HG03378 (cell line): ENCODE measurements around the gene ASCC3.
A peak's percentile ranks its signal among the peaks of the same experiment; 100 is the strongest.
"Not testable (repeated sequence)": the region's sequence is repeated elsewhere in the genome, so short reads cannot be mapped to it uniquely, and the experiment has no call there.

ENCODE experiments used
- ATAC-seq: cut with Tn5 transposase; IDR thresholded peaks from one replicate; pipeline ENCODE4 v1.9.1; 2021; ENCODE audit warnings: mild to moderate bottlenecking, moderate library complexity; ENCODE audit not compliant: unreplicated experiment

Gene ASCC3

DNA sequence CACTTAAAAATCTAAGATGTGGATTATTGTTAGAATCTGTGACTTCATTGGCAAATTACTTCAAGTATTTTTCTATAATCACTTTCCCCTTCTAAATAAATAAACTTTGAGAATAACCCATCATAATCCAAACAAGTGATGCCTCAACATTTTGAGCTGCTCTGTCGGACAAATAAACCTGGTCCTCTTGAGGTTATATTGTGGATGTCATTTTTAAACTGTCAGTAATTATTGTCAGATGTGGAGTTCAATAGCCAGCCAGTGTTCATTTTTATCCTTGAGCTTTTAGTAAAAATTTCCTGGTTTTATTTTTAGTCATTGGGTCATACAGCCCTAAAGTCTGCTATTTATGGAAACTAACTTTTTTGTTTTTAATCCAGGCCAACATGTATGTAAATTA is 9.5 kb upstream of the ASCC3 start:
- ATAC-seq, result not testable (repeated sequence)

DNA sequence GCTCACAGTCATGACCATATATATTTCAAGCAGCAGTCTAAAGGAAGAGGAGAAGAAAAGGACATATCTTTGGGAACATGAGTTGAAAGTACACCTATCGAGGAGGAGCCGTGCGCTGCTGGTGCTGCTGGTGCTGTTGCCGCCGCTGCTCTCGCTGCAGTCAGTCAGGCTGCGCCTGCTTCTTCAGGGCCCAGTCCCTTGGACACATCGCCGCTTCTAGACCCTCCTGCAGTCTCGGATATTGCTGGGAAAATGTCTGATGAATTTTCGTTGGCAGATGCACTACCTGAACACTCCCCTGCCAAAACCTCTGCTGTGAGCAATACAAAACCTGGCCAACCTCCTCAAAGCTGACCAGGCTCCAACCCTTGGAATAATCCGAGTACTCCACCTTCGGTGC is 8.2 kb upstream of the ASCC3 start:
- ATAC-seq, result no peak

GRCh38 chr6:100886076-100886475 is 4.9 kb upstream of the ASCC3 start:
- ATAC-seq, result no peak

GRCh38 chr6:100883347-100883746 is 2.2 kb upstream of the ASCC3 start:
- no peak for ATAC-seq

GRCh38 chr6:100881707-100882040 is 545 bp upstream of the ASCC3 start:
- peak; percentile 33 for ATAC-seq

- no peak for ATAC-seq
These were observed 828 bp downstream of the ASCC3 start for GRCh38 chr6:100880149-100880852.

- no peak for ATAC-seq
These were observed 1.8 kb downstream of the ASCC3 start for GRCh38 chr6:100879317-100879716.

DNA sequence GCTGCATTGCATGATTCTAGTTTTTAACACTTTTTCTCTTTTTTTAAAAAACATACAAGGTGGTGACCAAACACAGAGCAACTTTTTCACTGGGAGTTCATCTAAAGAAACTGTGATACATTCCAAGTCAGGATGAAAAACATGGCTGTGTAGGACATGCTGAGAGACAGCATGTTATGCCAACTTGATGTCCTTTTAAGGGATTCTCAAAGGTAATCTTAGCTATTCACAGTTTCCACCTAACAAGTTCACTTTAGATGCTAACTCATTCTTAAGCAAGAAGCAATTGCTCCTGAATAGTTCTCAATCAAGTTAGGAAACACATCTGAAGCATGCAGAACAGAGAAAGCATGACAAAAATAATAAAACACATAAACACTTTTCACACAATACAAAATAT is 3.3 kb downstream of the ASCC3 start:
- ATAC-seq, result no peak

GRCh38 chr6:100876251-100876650 is 4.9 kb downstream of the ASCC3 start:
- ATAC-seq, result no peak

DNA sequence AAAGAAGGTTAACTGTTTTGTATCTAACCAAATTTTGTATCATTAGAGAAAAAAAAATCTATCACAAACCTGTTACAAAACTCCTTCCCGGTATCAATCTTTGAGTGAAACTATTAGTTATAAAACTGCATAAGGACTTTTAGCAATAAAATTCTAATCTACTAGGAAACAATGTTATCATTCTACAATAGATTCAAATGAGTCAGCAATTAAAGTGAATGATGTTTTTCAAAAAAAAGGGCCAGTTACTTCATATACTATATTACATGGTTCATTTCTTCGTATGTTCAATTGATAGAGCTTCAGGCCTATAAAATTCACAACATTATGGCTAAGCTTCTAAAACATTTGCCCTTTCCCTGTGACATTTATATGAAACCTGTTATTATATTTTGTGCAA is 15.6 kb downstream of the ASCC3 start:
- ATAC-seq, result no peak

DNA sequence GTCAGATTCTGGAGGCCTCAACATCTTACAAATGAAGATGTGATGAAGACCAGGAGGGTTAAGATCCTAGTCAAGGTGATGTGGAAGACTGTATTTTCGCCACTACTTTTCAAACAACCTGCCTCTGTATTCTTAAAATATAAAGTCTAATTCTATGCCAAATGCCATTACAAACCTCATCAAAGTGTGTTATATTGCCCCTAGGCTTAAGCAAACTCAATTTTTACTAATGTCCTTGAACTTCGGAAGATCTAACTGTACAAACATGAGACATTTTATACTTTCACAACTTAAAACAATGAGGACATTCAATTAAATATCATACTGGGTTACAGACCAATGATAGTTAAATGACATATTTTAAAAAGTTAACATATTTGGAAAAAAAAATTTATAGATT is 19.1 kb downstream of the ASCC3 start:
- ATAC-seq, result no peak

DNA sequence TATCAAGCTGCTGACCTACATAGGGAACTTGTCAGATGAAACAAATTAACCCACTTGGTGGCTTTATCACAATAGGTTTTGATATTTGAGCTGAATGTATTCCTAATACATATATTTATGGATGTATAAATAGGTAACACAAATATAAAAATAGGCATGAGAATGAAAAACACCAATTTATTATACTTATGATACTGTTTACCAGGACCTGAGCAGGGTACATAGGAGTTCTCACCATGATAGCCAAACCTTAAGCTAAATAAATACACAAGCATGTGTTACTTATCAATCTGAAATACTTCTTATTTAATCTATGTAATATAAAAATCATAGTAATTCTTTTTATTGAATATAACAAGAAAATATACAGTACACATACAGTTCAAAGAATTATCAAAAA is 25.0 kb downstream of the ASCC3 start:
- no peak for ATAC-seq

- no peak for ATAC-seq
These were observed 29.3 kb downstream of the ASCC3 start for GRCh38 chr6:100851819-100852218.

- ATAC-seq, result no peak
These were observed 31.0 kb downstream of the ASCC3 start for GRCh38 chr6:100850174-100850573.

GRCh38 chr6:100846276-100846675 is 34.9 kb downstream of the ASCC3 start:
- peak; percentile 75 for ATAC-seq

GRCh38 chr6:100845676-100846075 is 35.5 kb downstream of the ASCC3 start:
- no peak for ATAC-seq

DNA sequence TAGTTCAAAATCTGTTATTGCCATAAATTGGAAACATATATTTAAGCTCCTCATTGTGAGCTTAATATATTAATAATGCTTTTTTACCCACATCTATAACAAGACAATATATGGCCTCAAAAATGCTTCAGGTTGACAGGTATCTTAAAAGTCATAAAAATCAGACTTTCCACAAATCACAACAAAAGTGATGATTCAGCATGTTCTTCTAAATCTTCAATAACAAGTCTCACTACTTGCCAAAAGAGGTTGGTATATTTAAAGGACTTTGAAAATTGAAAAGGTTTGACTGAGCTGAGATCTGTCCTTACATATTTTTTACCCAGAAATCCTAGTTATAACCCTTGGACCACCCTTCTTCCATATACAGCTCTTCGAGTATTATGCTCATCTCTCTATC is 41.7 kb downstream of the ASCC3 start:
- no peak for ATAC-seq

DNA sequence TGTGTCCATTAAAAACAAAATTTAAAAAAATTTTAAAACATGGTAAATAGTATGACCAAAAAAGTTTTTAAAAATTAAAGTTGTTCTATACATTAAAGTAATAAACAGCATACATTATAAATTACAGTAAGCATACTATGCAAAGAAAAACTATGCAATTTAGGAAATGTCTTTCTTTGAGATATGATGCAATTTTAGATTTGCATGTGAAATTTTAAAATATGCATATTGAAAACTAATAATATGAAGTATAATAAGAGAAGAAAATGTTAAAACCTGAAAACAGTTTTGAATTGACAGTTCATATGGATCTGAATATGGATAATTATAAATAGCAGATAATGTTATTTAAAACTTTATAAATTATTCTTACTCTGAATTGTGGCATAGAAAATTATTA is 43.1 kb downstream of the ASCC3 start:
- no peak for ATAC-seq

DNA sequence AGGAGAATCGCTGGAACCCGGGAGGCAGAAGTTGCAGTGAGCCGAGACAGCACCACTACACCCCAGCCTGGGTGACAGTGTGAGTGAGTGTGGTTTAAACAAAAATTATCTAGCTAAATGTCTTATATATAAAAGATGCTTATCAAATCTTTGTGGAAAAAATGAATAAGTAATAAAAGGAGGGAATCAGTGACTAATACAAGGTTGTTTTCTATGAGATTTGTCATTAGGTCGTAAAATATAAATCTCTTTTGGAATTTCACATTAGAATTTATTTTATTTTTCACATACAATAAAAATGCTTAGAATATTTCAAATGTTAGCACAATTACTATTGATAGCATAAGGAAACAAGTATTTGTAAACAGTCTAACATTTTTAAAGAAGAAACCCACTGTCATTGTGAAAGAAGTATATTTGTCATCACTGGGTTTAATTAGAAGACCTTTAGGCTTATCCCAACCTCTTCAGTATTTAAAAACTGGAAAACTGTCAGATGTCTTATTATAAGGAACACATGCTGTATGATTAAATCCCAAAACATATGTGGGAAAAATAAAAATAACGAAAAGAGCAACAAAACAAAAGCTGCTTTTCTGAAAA is 47.1 kb downstream of the ASCC3 start:
- no peak for ATAC-seq

DNA sequence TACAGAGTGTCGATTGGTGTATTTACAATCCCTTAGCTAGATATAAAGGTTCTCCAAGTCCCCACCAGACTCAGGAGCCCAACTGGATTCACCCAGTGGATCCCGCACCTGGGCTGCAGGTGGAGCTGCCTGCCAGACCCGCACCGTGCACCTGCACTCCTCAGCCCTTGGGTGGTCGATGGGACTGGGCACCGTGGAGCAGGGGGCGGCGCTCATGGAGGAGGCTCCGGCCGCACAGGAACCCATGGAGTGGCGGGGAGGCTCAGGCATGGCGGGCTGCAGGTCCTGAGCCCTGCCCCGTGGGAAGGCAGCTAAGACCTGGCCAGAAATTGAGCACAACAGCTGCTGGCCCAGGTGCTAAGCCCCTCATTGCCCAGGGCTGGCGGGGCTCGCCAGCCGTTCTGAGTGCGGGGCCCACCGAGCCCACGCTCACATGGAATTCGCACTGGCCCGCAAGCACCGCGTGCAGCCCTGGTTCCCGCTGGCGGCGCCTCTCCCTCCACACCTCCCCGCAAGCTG is 52.0 kb downstream of the ASCC3 start:
- ATAC-seq, result not testable (repeated sequence)

GRCh38 chr6:100823041-100823440 is 58.1 kb downstream of the ASCC3 start:
- ATAC-seq, result no peak

DNA sequence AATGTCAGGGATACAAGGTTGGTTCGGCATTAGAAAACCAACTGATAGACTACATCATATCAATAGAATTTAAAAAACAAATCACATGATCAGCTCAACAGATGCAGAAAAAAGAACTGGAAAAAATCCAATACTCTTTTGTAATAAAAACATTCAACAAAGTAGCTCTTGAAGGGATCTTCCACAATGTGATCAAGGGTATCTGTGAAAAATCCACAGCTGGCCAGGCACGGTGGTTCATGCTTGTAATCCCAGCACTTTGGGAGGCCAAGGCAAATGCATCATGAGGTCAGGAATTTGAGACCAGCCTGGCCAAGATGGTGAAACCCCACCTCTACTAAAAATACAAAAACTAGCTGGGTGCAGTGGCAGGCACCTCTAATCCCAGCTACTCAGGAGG is 63.1 kb downstream of the ASCC3 start:
- ATAC-seq, result no peak

- no peak for ATAC-seq
These were observed 71.1 kb downstream of the ASCC3 start for GRCh38 chr6:100810015-100810414.
